ENCODE measurements around the gene OCEL1. TPM values are rescaled to one million over a fixed set of nuclear protein-coding genes. Genes with fewer than 3 reads are reported as not detected.
A peak's percentile ranks its signal among the peaks of the same experiment; 100 is the strongest.
"Not testable (repeated sequence)": the region's sequence is repeated elsewhere in the genome, so short reads cannot be mapped to it uniquely, and the experiment has no call there.

OCEL1 gene, protein sequence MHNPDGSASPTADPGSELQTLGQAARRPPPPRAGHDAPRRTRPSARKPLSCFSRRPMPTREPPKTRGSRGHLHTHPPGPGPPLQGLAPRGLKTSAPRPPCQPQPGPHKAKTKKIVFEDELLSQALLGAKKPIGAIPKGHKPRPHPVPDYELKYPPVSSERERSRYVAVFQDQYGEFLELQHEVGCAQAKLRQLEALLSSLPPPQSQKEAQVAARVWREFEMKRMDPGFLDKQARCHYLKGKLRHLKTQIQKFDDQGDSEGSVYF
- total RNA-seq = 3.1 TPM
- 10 to 100 TPM in 1 of 8 donors, 1 to 10 TPM in 7; 6.7 to 14.2 (median 9.4) TPM for polyA plus RNA-seq (ENCODE audit: insufficient read depth in 1 of 8, insufficient read length in 8 of 8, low replicate concordance in 1 of 8)
- long read RNA-seq, donor 1, partial matches to known transcripts = 0 of 2 reads
- long read RNA-seq, donor 1, other reads (novel, unspliced or antisense) = 0 of 2 reads
- long read RNA-seq, donor 2 = 0 reads
- long read RNA-seq, donor 3, partial matches to known transcripts = 0 of 4 reads
- long read RNA-seq, donor 3, other reads (novel, unspliced or antisense) = 0 of 4 reads
- long read RNA-seq, donor 4, partial matches to known transcripts = 0 of 1 reads
- long read RNA-seq, donor 4, other reads (novel, unspliced or antisense) = 0 of 1 reads
- long read RNA-seq, donor 5, partial matches to known transcripts = 0 of 6 reads
- long read RNA-seq, donor 5, other reads (novel, unspliced or antisense) = 0 of 6 reads
- long read RNA-seq, donor 6, partial matches to known transcripts = 0 of 2 reads
- long read RNA-seq, donor 6, other reads (novel, unspliced or antisense) = 0 of 2 reads
- long read RNA-seq, donor 7 = 0 reads
- long read RNA-seq, donor 8, partial matches to known transcripts = 0 of 3 reads
- long read RNA-seq, donor 8, other reads (novel, unspliced or antisense) = 0 of 3 reads
- long read RNA-seq, donor 9, partial matches to known transcripts = 0 of 4 reads
- long read RNA-seq, donor 9, other reads (novel, unspliced or antisense) = 0 of 4 reads
- long read RNA-seq, donor 10, partial matches to known transcripts = 0 of 3 reads
- long read RNA-seq, donor 10, other reads (novel, unspliced or antisense) = 0 of 3 reads
- long read RNA-seq, donor 11, partial matches to known transcripts = 0 of 3 reads
- long read RNA-seq, donor 11, other reads (novel, unspliced or antisense) = 0 of 3 reads

- WGBS (ENCODE audit: insufficient coverage) = under 1% methylated on average over 88 of the region's 90 CpGs
- H3K4me1 ChIP-seq (ENCODE audit: control insufficient read depth, insufficient read depth, low read length) = peaks cover 15% of the 10 kb centered on the region
Observed at GRCh38 chr19:17226002-17226933, at the start of gene OCEL1. OCEL1 (plus strand) TSS chr19:17226226; CDS start chr19:17226248, 22 bp downstream.

DNA sequence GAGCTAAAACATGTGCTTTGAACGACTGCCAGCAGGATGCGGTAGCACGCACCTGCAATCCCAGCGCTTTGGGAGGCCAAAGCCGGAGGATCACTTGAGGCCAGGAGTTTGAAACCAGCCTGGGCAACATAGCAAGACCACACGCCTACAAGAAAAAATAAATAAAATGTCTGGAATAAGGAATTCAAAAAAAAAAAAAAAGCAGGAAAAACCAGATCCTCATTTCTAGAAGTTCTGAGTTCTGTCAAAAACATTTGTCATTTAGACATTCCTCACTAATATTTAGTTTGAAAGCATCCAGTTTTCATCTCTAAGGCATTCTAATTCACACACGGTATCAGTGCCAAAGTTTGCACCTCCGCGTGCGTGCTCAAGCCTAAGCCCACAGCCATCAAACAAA, 47.7 kb upstream of the OCEL1 start:
- DNase-seq = no peak
- H3K36me3 ChIP-seq (ENCODE audit: control insufficient read depth, insufficient read depth, low read length) = peaks cover 31% of the 10 kb centered on the region
- H3K9me3 ChIP-seq (replicated peaks; ENCODE audit: control insufficient read depth, low read depth, low read length) = no peaks in the 10 kb centered on the region
- H3K27ac ChIP-seq (ENCODE audit: low read length) = no peak overlapping the region
- H3K4me1 ChIP-seq (ENCODE audit: control insufficient read depth, insufficient read depth, low read length) = no peaks in the 10 kb centered on the region
- whole genome bisulfite sequencing (ENCODE audit: insufficient coverage) = 78% methylated on average over 3 of the region's 10 CpGs
- H3K4me3 ChIP-seq (ENCODE audit: low read length) = no peak overlapping the region
- no peaks in the 10 kb centered on the region for H3K27me3 ChIP-seq (ENCODE audit: control insufficient read depth, insufficient read depth, low read length)

More at GRCh38 chr19:17226002-17226933, at the start of gene OCEL1:
- Histone ChIP-seq H3K9me3 (replicated peaks; ENCODE audit: control insufficient read depth, low read depth, low read length) (no peaks in the 10 kb centered on the region), H3K27me3 (ENCODE audit: control insufficient read depth, insufficient read depth, low read length) (no peaks in the 10 kb centered on the region), H3K27ac (ENCODE audit: low read length) (peak within 1 kb of the TSS; percentile 96), H3K4me3 (ENCODE audit: low read length) (peak within 1 kb of the TSS; percentile 82), H3K36me3 (ENCODE audit: control insufficient read depth, insufficient read depth, low read length) (peaks cover 20% of the 10 kb centered on the region)
- peak; percentile 99 for DNase-seq

DNA sequence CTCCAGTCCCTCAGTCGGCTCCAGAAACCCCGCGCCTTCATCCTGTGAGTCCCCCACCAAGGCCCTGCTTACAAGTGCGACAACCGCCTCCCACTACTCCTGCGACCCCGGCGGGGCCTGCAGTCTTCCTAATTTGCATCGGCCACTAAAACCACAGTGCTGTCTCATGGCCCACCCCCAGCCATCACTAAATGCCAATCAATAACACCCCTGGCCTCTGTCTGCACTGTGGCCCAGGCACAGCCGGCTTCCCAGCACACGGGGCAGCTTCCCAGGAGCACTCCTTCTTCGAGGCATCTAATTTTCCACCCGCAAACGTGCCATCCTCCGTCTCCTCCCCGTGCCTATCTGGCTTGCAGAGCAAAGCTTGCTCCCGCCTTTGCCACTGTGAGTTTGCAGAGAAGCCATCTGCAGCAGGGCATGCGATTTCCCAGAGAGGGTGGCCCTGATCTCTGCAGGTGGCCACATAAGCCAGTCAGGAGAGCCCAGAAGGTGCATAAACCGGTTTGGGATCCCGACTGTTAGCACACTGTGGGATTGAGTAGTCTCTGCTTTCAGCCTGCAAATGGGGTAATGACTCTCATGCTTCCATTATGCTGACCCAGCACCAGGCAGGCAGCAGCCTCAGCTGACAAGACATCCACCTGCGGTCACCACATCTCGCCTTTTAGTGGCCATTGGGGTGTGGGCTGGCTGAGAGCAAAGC, 44.9 kb upstream of the OCEL1 start:
- 54% methylated on average over 20 of the region's 22 CpGs for WGBS (ENCODE audit: insufficient coverage)
- Histone ChIP-seq H3K27me3 (ENCODE audit: control insufficient read depth, insufficient read depth, low read length) (no peaks in the 10 kb centered on the region), H3K9me3 (replicated peaks; ENCODE audit: control insufficient read depth, low read depth, low read length) (no peaks in the 10 kb centered on the region), H3K4me1 (ENCODE audit: control insufficient read depth, insufficient read depth, low read length) (peaks cover 6% of the 10 kb centered on the region), H3K27ac (ENCODE audit: low read length) (no peak overlapping the region), H3K36me3 (ENCODE audit: control insufficient read depth, insufficient read depth, low read length) (peaks cover 43% of the 10 kb centered on the region), H3K4me3 (ENCODE audit: low read length) (no peak overlapping the region)
- DNase-seq = no peak

- H3K27ac ChIP-seq (ENCODE audit: low read length) = no peak overlapping the region
- 55% methylated on average over 9 of the region's 14 CpGs for WGBS (ENCODE audit: insufficient coverage)
- no peaks in the 10 kb centered on the region for H3K27me3 ChIP-seq (ENCODE audit: control insufficient read depth, insufficient read depth, low read length)
- peaks cover 52% of the 10 kb centered on the region for H3K36me3 ChIP-seq (ENCODE audit: control insufficient read depth, insufficient read depth, low read length)
- DNase-seq = no peak
- no peak overlapping the region for H3K4me3 ChIP-seq (ENCODE audit: low read length)
- H3K9me3 ChIP-seq (replicated peaks; ENCODE audit: control insufficient read depth, low read depth, low read length) = no peaks in the 10 kb centered on the region
- peaks cover 6% of the 10 kb centered on the region for H3K4me1 ChIP-seq (ENCODE audit: control insufficient read depth, insufficient read depth, low read length)
Observed at GRCh38 chr19:17183271-17183761, 42.7 kb upstream of the OCEL1 start.

DNA sequence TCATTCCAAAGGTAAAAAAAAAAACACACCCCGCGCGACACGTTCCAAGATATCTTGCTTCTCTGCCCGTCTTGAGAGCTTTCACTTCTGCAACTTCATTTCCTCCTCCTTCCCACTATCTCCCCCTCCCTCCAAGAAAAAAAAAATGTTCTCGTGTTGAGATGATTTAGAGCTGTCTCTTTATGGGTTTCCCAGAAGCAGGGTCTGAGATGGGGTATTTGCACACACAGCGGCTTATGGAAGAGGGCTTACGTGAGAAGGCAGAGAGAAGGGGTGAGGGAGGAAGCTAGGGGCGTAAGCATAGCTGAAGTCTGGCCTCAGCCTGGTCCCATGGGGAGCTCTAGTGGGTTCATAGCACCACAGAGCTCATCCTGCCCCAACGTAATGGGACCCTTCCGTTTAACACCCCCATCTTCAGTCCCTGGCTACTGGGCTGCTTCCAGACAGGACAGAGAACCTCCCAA, 42.1 kb upstream of the OCEL1 start:
- Histone ChIP-seq H3K9me3 (replicated peaks; ENCODE audit: control insufficient read depth, low read depth, low read length) (no peaks in the 10 kb centered on the region), H3K4me1 (ENCODE audit: control insufficient read depth, insufficient read depth, low read length) (peaks cover 6% of the 10 kb centered on the region), H3K4me3 (ENCODE audit: low read length) (no peak overlapping the region), H3K36me3 (ENCODE audit: control insufficient read depth, insufficient read depth, low read length) (peaks cover 57% of the 10 kb centered on the region), H3K27ac (ENCODE audit: low read length) (no peak overlapping the region), H3K27me3 (ENCODE audit: control insufficient read depth, insufficient read depth, low read length) (no peaks in the 10 kb centered on the region)
- peak; percentile 76 for DNase-seq
- WGBS (ENCODE audit: insufficient coverage) = 63% methylated on average over 5 of the region's 11 CpGs

DNA sequence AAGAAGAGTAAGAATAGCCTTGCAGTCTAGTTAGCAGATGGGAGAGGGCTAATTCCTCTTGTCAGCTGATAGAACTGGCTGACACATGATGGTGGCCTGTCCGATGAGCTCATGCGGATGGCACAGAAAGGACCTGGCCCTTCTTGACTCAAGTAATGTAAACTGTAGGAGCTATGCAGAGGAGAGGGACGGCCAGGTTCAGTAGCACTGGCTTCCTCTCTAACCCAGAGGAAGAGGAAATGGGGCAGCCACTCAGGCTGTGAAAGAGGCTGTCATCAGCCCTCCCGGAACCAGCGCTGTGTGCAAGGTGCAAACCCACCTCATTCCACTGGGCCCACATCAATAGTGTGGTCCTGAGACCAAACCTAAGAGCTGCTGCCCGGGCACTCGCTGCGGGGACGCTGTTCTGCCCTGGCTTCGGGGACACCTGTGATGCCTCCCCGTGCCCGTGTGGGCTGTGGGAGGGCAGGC, 41.6 kb upstream of the OCEL1 start:
- no peak overlapping the region for H3K4me3 ChIP-seq (ENCODE audit: low read length)
- H3K27me3 ChIP-seq (ENCODE audit: control insufficient read depth, insufficient read depth, low read length) = no peaks in the 10 kb centered on the region
- no peak overlapping the region for H3K27ac ChIP-seq (ENCODE audit: low read length)
- WGBS (ENCODE audit: insufficient coverage) = 75% methylated on average over 9 of the region's 12 CpGs
- peaks cover 62% of the 10 kb centered on the region for H3K36me3 ChIP-seq (ENCODE audit: control insufficient read depth, insufficient read depth, low read length)
- H3K4me1 ChIP-seq (ENCODE audit: control insufficient read depth, insufficient read depth, low read length) = peaks cover 6% of the 10 kb centered on the region
- no peak for DNase-seq
- H3K9me3 ChIP-seq (replicated peaks; ENCODE audit: control insufficient read depth, low read depth, low read length) = no peaks in the 10 kb centered on the region

- DNase-seq = no peak
- 96% methylated on average over 7 of the region's 8 CpGs for WGBS (ENCODE audit: insufficient coverage)
- peaks cover 6% of the 10 kb centered on the region for H3K4me1 ChIP-seq (ENCODE audit: control insufficient read depth, insufficient read depth, low read length)
- no peak overlapping the region for H3K27ac ChIP-seq (ENCODE audit: low read length)
- no peaks in the 10 kb centered on the region for H3K9me3 ChIP-seq (replicated peaks; ENCODE audit: control insufficient read depth, low read depth, low read length)
- no peak overlapping the region for H3K4me3 ChIP-seq (ENCODE audit: low read length)
- H3K27me3 ChIP-seq (ENCODE audit: control insufficient read depth, insufficient read depth, low read length) = no peaks in the 10 kb centered on the region
- peaks cover 67% of the 10 kb centered on the region for H3K36me3 ChIP-seq (ENCODE audit: control insufficient read depth, insufficient read depth, low read length)
Observed at GRCh38 chr19:17185590-17185989, 40.4 kb upstream of the OCEL1 start.

GRCh38 chr19:17191736-17192135, 34.3 kb upstream of the OCEL1 start:
- H3K36me3 ChIP-seq (ENCODE audit: control insufficient read depth, insufficient read depth, low read length) = peaks cover 75% of the 10 kb centered on the region

More at GRCh38 chr19:17191736-17192135, 34.3 kb upstream of the OCEL1 start:
- not testable (repeated sequence) for DNase-seq; H3K9me3 ChIP-seq (replicated peaks; ENCODE audit: control insufficient read depth, low read depth, low read length); H3K4me3 ChIP-seq (ENCODE audit: low read length); H3K4me1 ChIP-seq (ENCODE audit: control insufficient read depth, insufficient read depth, low read length); H3K27ac ChIP-seq (ENCODE audit: low read length); H3K27me3 ChIP-seq (ENCODE audit: control insufficient read depth, insufficient read depth, low read length)
- WGBS (ENCODE audit: insufficient coverage) = 100% methylated on average over 4 of the region's 6 CpGs

Measured in muscle of leg (tissue), 16 donors.